Activated CD8-positive, alpha-beta memory T cell treated with anti-CD3 and anti-CD28 coated beads for 4 hours (primary cell): ENCODE results near the gene GABBR2.
"Not testable (repeated sequence)": the region's sequence is repeated elsewhere in the genome, so short reads cannot be mapped to it uniquely, and the experiment has no call there.

Experiments used
- DNase-seq, 2 donors: peaks; one replicate each; pipeline ENCODE4 v3.0.0-alpha.2; 2020; ENCODE audit warnings: low read depth in 2 of 2

Gene GABBR2

DNA sequence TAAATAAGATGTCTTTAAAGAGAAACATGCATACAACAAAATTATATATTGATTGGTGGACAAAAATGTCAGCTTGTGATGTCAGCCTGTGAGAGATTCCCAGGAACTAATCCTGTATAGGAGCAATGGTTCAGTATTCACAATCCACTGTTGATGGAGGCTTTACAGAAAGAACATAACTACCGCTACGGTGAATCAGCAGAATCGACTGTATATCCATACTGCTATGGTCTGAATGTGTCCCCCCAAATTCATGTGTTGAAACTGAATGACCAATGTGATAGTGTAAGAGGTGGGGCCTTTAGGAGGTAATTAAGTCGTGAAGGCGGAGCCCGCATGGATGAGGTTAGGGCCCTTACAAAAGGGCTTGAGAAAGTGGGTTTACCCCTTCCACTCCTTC, 412.9 kb downstream of the GABBR2 start:
- DNase-seq = no peak

GRCh38 chr9:98291820-98292219, 416.9 kb downstream of the GABBR2 start:
- no peak for DNase-seq

DNA sequence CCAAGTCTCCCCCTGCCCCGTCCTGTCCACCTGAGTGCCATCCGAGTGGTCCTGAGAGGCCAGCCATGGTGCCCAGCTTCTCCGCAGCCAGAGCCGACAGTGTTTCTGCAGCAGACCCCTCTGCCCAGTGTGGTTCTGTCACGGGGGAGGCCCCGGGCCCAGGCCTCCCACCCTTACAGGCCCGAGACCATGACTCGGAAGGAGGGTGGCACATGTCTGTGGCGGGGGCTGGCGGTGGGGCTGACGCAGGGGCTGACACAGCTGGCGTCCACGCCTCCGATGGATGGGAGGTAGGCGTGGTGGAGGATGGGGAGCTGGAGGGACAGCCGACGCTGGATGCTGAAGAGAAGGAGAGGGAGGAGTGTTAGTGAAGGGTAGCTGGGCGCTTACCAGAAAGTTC, 418.3 kb downstream of the GABBR2 start:
- DNase-seq = no peak

DNA sequence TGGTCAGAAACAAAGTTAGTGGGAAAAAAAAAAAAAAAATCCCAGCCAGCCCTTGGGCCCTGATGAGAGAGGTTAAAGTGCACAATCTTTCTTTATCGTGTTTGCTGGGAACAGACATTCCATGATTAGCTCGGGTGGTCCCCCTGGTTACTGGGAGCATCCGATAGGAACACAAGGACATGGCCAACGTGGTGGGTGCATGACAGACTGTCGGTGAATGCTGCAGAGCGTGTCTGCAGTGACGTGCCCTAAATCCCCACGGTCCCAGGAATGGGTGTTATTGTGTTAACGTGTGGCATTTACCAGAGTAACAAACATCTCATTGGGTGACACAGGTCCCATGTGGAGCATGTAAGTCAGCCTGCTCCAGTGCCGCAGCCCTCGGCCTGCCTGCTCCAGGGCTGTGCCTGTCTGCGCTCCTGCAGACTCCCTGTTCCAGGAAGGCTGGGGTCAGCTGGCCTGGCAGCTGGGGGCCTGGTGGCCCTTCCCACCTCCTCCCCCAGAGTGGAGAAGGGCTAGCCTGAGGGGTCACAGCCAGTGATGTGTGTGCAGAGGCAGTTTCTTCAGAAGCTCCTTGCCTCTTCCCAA, 419.0 kb downstream of the GABBR2 start:
- DNase-seq = no peak

GRCh38 chr9:98288881-98289280, 419.9 kb downstream of the GABBR2 start:
- no peak for DNase-seq

DNA sequence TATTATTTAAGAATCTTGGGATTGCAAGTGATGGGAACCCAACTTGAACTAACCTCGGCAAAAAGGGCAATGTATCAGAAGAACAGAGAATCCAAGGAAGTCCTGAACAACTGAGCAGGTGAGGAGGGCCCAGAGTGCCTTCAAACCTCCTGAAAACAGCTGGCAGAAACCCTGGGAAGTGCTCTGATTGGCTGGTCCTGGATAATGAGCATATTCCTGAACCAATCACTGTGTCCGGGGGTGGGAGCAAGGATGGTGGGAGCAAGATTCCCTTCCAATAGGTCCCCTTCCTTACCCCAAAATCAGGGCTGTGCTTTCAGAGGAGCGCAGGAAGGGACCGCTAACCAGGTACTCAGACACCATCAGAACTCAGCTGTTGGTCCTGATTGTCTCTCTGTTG, 421.4 kb downstream of the GABBR2 start:
- DNase-seq = no peak

DNA sequence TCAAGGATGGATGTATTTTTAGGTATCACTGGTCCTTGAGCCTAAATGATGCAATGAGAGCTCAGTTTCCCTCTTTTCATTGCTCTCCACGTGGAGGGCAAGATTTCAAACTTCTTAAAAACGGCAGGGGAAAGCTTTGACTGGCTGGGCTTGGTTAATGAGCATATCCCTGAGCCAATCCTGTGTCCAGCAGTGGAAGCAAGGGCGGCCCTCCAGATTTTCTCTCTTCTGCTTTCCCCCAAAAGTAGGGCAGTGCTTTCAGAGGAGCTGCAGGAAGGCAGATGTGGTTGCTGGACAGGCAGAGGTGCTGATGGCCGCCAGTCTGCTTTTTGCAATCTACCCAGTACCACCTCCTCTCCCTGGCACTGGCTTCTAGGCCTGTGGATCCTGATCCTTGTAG, 423.3 kb downstream of the GABBR2 start:
- DNase-seq = no peak

DNA sequence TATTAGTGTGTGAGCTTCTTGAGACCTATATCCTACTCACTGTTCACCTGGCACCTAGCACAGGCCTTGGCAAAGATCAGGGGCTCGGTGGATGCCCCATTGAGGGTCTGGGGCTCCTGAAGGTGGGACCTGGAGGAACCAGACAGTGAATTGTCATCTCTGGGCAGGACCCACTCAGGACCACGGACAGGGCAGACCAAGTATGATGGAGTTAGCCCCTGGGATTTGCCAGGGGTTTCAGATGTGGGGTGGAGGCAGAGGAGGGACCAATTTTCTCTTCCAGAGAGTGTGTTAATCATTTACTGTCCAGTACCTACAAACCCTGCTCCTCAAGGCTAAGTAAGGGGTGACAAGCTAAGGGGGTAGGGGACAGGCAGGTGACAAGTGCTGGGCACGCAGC, 424.0 kb downstream of the GABBR2 start:
- no peak for DNase-seq

DNA sequence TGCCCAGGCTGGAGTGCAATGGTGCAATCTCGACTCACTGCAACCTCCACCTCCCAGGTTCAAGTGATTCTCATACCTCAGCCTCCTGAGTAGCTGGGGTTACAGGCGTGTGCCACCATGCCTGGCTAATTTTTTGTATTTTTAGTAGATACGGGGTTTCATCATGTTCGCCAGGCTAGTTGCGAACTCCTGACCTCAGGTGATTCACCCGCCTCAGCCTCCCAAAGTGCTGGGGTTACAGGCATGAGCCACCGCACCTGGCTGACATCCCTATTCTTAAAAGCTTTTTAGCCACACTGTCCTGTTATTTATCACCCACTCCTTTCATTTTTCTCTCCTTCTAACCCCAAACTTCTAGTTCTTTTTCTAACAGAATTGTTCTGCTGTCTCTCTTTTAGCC, 425.6 kb downstream of the GABBR2 start:
- not testable (repeated sequence) for DNase-seq

DNA sequence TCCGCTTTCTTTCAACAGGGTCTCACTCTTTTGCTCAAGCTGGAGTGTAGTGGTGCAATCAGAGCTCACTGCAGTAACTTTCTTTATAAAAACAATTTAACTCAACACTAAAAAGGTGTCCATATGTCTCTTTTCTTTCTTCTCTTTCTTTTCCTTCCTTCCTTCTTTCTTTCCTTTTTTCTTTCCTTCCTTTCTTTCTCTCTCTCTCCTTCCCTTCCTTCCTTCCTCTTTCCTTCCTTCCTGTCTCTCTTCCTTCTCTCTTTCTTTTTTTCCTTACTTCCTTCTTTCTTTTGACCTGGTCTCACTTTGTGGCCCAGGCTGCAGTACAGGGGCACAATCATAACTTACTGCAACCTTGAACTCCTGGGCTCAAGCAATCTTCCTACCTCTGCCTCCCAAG, 427.5 kb downstream of the GABBR2 start:
- DNase-seq = no peak

- no peak for DNase-seq
Measured at GRCh38 chr9:98280574-98280973, 428.2 kb downstream of the GABBR2 start.

DNA sequence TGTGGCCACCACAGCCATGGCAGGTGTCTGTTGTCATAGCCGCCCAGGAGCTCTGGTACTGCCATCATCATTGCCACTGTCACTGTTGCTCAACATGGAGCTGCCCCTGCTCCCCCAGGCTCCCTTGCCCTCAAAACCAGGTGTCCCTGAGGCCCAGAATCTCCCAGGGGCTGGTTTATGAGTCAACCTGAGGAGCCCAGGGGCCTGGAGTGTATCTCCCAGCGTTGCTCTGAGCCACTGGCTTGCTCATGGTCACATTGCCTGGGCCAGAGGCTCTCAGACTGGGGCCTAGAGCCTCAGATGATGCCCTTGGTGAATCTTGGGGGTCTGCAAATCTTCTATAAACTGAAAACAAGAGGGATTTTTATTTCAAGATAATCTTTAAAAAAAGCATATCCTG, 428.6 kb downstream of the GABBR2 start:
- no peak for DNase-seq

GRCh38 chr9:98276907-98277469, 431.7 kb downstream of the GABBR2 start:
- no peak for DNase-seq

GRCh38 chr9:98275159-98275558, 433.6 kb downstream of the GABBR2 start:
- DNase-seq = no peak

- DNase-seq = no peak
Measured at GRCh38 chr9:98272083-98272482, 436.7 kb downstream of the GABBR2 start.

DNA sequence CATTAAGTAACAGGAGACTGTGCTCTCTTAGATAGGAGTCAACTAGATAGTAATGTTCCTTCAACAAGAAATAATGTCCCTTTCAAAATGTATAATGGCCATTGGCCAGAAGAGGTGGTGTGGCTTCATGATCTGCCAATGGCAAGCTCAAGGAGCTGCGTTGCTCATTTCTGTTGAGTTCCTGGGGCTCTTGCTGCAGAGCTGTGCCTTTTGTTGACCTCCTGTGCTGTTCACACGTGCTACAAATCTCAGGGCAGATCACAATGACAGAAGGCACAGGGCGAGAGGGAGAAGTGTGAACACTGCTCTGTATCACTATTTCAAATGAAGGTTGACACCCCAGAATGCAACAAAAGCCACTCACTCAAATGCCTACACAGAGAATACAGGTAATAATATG, 437.3 kb downstream of the GABBR2 start:
- DNase-seq = no peak

DNA sequence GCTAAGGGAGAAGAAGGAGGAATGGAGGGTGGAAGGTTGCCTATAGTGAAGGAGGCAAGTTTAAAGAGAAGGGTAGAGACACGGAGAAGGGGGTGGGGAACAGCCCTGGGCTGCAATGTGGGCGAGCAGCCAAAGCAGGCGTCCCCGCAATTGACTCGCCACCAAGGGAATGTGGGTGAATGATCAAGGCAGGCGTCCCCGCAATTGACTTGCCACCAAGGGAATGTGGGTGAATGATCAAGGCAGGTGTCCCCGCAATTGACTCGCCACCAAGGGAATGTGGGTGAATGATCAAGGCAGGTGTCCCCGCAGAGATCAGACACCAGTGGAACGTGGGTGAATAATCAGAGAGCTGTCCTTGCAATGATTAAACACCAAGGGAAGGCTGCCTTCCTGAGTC, 438.5 kb downstream of the GABBR2 start:
- not testable (repeated sequence) for DNase-seq

- DNase-seq = not testable (repeated sequence)
Measured at GRCh38 chr9:98269652-98270051, 439.1 kb downstream of the GABBR2 start.

DNA sequence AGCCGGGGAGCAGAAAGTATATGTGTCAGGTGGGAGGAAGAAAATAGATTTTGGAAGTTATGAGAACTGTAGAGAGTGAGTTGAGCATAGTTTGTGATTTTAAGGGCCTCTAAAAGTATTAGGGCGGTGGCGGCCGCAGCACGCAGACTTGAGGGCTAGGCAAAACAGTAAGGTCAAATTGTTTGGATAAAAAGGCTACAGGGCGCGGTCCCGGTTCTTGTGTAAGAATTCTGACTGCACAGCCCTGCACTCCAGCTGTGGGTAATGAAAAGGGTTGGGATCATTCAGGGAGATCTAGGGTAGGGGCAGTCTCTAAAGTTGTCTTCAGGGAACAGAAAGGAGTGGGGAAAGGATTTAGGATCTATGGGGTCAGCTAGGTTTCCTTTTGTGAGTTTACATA, 441.2 kb downstream of the GABBR2 start:
- DNase-seq = not testable (repeated sequence)

- no peak for DNase-seq
Measured at GRCh38 chr9:98264516-98264915, 444.2 kb downstream of the GABBR2 start.

GRCh38 chr9:98263482-98264357, 445.0 kb downstream of the GABBR2 start:
- DNase-seq = peak; percentile 59 to 64

- no peak for DNase-seq
Measured at GRCh38 chr9:98263080-98263479, 445.7 kb downstream of the GABBR2 start.

- DNase-seq = no peak
Measured at GRCh38 chr9:98262056-98262455, 446.7 kb downstream of the GABBR2 start.
